SK-N-MC (cell line): ENCODE measurements around the gene SESTD1.

Experiments used
- EZH2 ChIP-seq: fragments of 200-600 bp; sonication (generic); IDR thresholded peaks from one replicate; pipeline ENCODE4 v1.6.1; 2017; ENCODE audit warnings: antibody characterized with exemption
- FOXP2 ChIP-seq: optimal IDR thresholded peaks from 2 replicates; pipeline ENCODE3; 2011; ENCODE audit warnings: mild to moderate bottlenecking, moderate library complexity; ENCODE audit not compliant: insufficient read depth; ENCODE audit errors: extremely low read length, control extremely low read depth
- POLR2AphosphoS5 ChIP-seq: IDR thresholded peaks from 2 replicates; pipeline ENCODE4 v1.6.1; 2012; ENCODE audit warnings: mild to moderate bottlenecking, low read depth, low read length, borderline replicate concordance

GRCh38 chr2:179081954-179082353 lies 182.7 kb downstream of the SESTD1 start:
- TF ChIP-seq POLR2AphosphoS5 (no peak), EZH2 (no peak), FOXP2 (no peak)
